IMR-90 (cell line): Measurements from ENCODE around the gene PADI2. TPM values are rescaled to one million over a fixed set of nuclear protein-coding genes. Genes with fewer than 3 reads are reported as not detected.

Source experiments
- ATAC-seq: fragments of 200-7000 bp; cut with Tn5 transposase; 2 replicates; pipeline ENCODE4 v1.9.1; 2020; ENCODE audit warnings: low read depth, mild to moderate bottlenecking, moderate library complexity
- BruUV-seq: library from RNA; stranded (reverse); fragments of 400-500 nt; replicated peaks from 2 replicates; lab custom pipeline; 2021; lab: Mats Ljungman, UMichigan
- CTCF ChIA-PET: fragments of 300-600 bp; formaldehyde crosslinking; extraction: SDS; loops from one replicate; lab custom pipeline; 2021; ENCODE audit warnings: antibody characterized with exemption; lab: Yijun Ruan, JAX
- POLR2A ChIA-PET: fragments of 300-600 bp; sonication (Branson Sonifier 250); formaldehyde crosslinking; loops from one replicate; lab custom pipeline; 2022; ENCODE audit warnings: antibody characterized with exemption; ENCODE audit not compliant: unreplicated experiment; lab: Charles Lee
- DNase-seq: peaks from one replicate; pipeline ENCODE4 v3.0.0; 2013
- H2AFZ ChIP-seq: replicated peaks from 2 replicates; pipeline ENCODE3; 2013; ENCODE audit warnings: low read length, mild to moderate bottlenecking; ENCODE audit not compliant: poor library complexity
- H2AK5ac ChIP-seq: 2 replicates; pipeline ENCODE4 v1.6.1; 2013; ENCODE audit warnings: low read depth, low read length, inconsistent platforms
- H2AK9ac ChIP-seq: replicated peaks from 2 replicates; pipeline ENCODE3; 2013; ENCODE audit warnings: mild to moderate bottlenecking, low read depth, low read length, moderate library complexity; ENCODE audit not compliant: poor library complexity
- H2BK120ac ChIP-seq: 2 replicates; pipeline ENCODE4 v1.6.1; 2013; ENCODE audit warnings: low read depth, low read length, inconsistent platforms
- H2BK15ac ChIP-seq: 3 replicates; pipeline ENCODE4 v1.6.1; 2013; ENCODE audit warnings: low read depth, low read length, inconsistent platforms
- H2BK20ac ChIP-seq: 2 replicates; pipeline ENCODE4 v1.6.1; 2013; ENCODE audit warnings: low read depth, mild to moderate bottlenecking, inconsistent platforms, low read length, moderate library complexity
- H2BK5ac ChIP-seq: 2 replicates; pipeline ENCODE4 v1.6.1; 2013; ENCODE audit warnings: mild to moderate bottlenecking, low read depth, low read length, inconsistent platforms; ENCODE audit not compliant: poor library complexity, severe bottlenecking
- H3K14ac ChIP-seq: replicated peaks from 2 replicates; pipeline ENCODE4 v1.6.1; 2013; ENCODE audit warnings: low read depth, low read length, inconsistent platforms
- H3K18ac ChIP-seq: 2 replicates; pipeline ENCODE4 v1.6.1; 2013; ENCODE audit warnings: low read depth, low read length, control low read depth
- H3K23ac ChIP-seq: 2 replicates; pipeline ENCODE4 v1.6.1; 2013; ENCODE audit warnings: low read depth, low read length, inconsistent platforms
- H3K27ac ChIP-seq: 2 replicates; pipeline ENCODE4 v1.5.1; 2013; ENCODE audit warnings: mild to moderate bottlenecking, control low read depth, low read length; ENCODE audit not compliant: insufficient read depth
- H3K27me3 ChIP-seq: 2 replicates; pipeline ENCODE4 v1.6.1; 2013; ENCODE audit warnings: low read length; ENCODE audit not compliant: control insufficient read depth, insufficient read depth
- H3K36me3 ChIP-seq: 2 replicates; pipeline ENCODE4 v1.6.1; 2013; ENCODE audit warnings: low read length, mixed read lengths; ENCODE audit not compliant: control insufficient read depth, insufficient read depth
- H3K4ac ChIP-seq: 2 replicates; pipeline ENCODE4 v1.6.1; 2013; ENCODE audit warnings: low read depth, low read length, inconsistent platforms
- H3K4me1 ChIP-seq: 2 replicates; pipeline ENCODE4 v1.6.1; 2013; ENCODE audit warnings: low read length, mixed read lengths; ENCODE audit not compliant: control insufficient read depth, insufficient read depth
- H3K4me2 ChIP-seq: 2 replicates; pipeline ENCODE4 v1.6.1; 2013; ENCODE audit warnings: low read depth, mild to moderate bottlenecking, control low read depth, low read length, moderate library complexity
- H3K4me3 ChIP-seq: 2 replicates; pipeline ENCODE4 v1.5.1; 2013; ENCODE audit warnings: low read depth, mild to moderate bottlenecking, control low read depth, low read length, moderate library complexity; ENCODE audit not compliant: insufficient read depth
- H3K56ac ChIP-seq: 2 replicates; pipeline ENCODE4 v1.6.1; 2013; ENCODE audit warnings: low read length, inconsistent platforms; ENCODE audit not compliant: insufficient read depth; ENCODE audit errors: extremely low read depth
- H3K79me1 ChIP-seq, 2 experiments: 2 replicates each; pipeline ENCODE4 v1.6.1; 2013; ENCODE audit warnings: low read length in 2 of 2, inconsistent platforms in 1 of 2, low read depth in 1 of 2
- H3K9ac ChIP-seq: 2 replicates; pipeline ENCODE4 v1.6.1; 2013; ENCODE audit warnings: low read depth, low read length, control low read depth
- H3K9me1 ChIP-seq: 2 replicates; pipeline ENCODE4 v1.6.1; 2013; ENCODE audit warnings: low read length, inconsistent platforms; ENCODE audit not compliant: insufficient read depth
- H3K9me3 ChIP-seq: 2 replicates; pipeline ENCODE4 v1.6.1; 2013; ENCODE audit warnings: low read length; ENCODE audit not compliant: control insufficient read depth, insufficient read depth
- H4K20me1 ChIP-seq: 2 replicates; pipeline ENCODE4 v1.6.1; 2013; ENCODE audit warnings: low read length, inconsistent platforms; ENCODE audit not compliant: insufficient read depth
- H4K5ac ChIP-seq: 2 replicates; pipeline ENCODE4 v1.6.1; 2013; ENCODE audit warnings: mild to moderate bottlenecking, low read depth, low read length, control low read depth
- H4K8ac ChIP-seq, 2 experiments: 2 replicates each; pipeline ENCODE4 v1.6.1; 2013; ENCODE audit warnings: low read depth in 2 of 2, low read length in 2 of 2, control low read depth in 1 of 2, inconsistent platforms in 1 of 2
- H4K91ac ChIP-seq: 2 replicates; pipeline ENCODE4 v1.6.1; 2013; ENCODE audit warnings: low read depth, low read length, inconsistent platforms; ENCODE audit not compliant: insufficient read depth
- BHLHE40 ChIP-seq: fragments of 150-350 bp; IDR thresholded peaks from 2 replicates; pipeline ENCODE4 v1.6.1; 2016; ENCODE audit warnings: mild to moderate bottlenecking, low read depth, low read length
- CEBPB ChIP-seq: IDR thresholded peaks from 2 replicates; pipeline ENCODE4 v1.6.1; 2012; ENCODE audit warnings: low read depth, low read length, improper control_type of control experiment
- CHD1 ChIP-seq: IDR thresholded peaks from 2 replicates; pipeline ENCODE4 v1.6.1; 2012; ENCODE audit warnings: low read depth, low read length, improper control_type of control experiment
- FOS ChIP-seq: fragments of 150-350 bp; IDR thresholded peaks from 2 replicates; pipeline ENCODE4 v1.6.1; 2016; ENCODE audit warnings: low read depth, low read length
- MAFK ChIP-seq: IDR thresholded peaks from 2 replicates; pipeline ENCODE4 v1.6.1; 2012; ENCODE audit warnings: low read depth, low read length, improper control_type of control experiment
- MAZ ChIP-seq: IDR thresholded peaks from 2 replicates; pipeline ENCODE4 v1.6.1; 2012; ENCODE audit warnings: low read depth, mild to moderate bottlenecking, low read length, improper control_type of control experiment, moderate library complexity, borderline replicate concordance
- MXI1 ChIP-seq: IDR thresholded peaks from 2 replicates; pipeline ENCODE4 v1.6.1; 2012; ENCODE audit warnings: low read depth, mild to moderate bottlenecking, low read length, moderate library complexity, borderline replicate concordance
- NFE2L2 ChIP-seq: fragments of 150-350 bp; IDR thresholded peaks from 2 replicates; pipeline ENCODE4 v1.6.1; 2016; ENCODE audit warnings: low read depth, mild to moderate bottlenecking, low read length
- POLR2A ChIP-seq: IDR thresholded peaks from 2 replicates; pipeline ENCODE4 v1.6.1; 2012; ENCODE audit warnings: mild to moderate bottlenecking, low read depth, low read length
- RAD21 ChIP-seq: IDR thresholded peaks from 2 replicates; pipeline ENCODE4 v1.6.1; 2012; ENCODE audit warnings: low read length, improper control_type of control experiment
- RCOR1 ChIP-seq: IDR thresholded peaks from 2 replicates; pipeline ENCODE4 v1.6.1; 2012; ENCODE audit warnings: mild to moderate bottlenecking, low read length, improper control_type of control experiment; ENCODE audit not compliant: insufficient replicate concordance
- RFX5 ChIP-seq: IDR thresholded peaks from 2 replicates; pipeline ENCODE4 v1.8.0; 2012; ENCODE audit warnings: low read depth, mild to moderate bottlenecking, low read length, moderate library complexity
- SMC3 ChIP-seq: fragments of 150-350 bp; IDR thresholded peaks from 2 replicates; pipeline ENCODE4 v1.6.1; 2016; ENCODE audit warnings: low read depth, mild to moderate bottlenecking, antibody characterized with exemption, low read length, moderate library complexity
- WGBS, 2 experiments: methylation state at CpG; one replicate each; pipeline versions ENCODE4 v1.1.5 to v1.1.7; 2013; ENCODE audit warnings: missing lambda C conversion rate in 2 of 2; ENCODE audit not compliant: insufficient read length in 1 of 2; ENCODE audit errors: extremely low coverage in 2 of 2; 5-methylcytosine and 5-hydroxymethylcytosine counted together
- dilution Hi-C: fragments of 300-500 bp; cut with HindIII; formaldehyde crosslinking; loops from one replicate; pipeline ENCODE4 v1.14.3; 2018; ENCODE audit warnings: low sequenced_read_pairs; ENCODE audit not compliant: unreplicated experiment
- in situ Hi-C: fragments of 300-500 bp; cut with MboI; formaldehyde crosslinking; loops from 3 replicates; pipeline ENCODE4 v1.14.3; 2019; ENCODE audit warnings: low sequenced_read_pairs, inconsistent platforms, mixed read lengths
- intact Hi-C: fragments of 100-400 bp; cut with micrococcal nuclease; formaldehyde crosslinking; loops from 2 replicates; pipeline ENCODE4 v1.10.0; 2022
- polyA plus RNA-seq, 3 experiments: library from polyadenylated mRNA; depleted of rRNA; stranded (reverse); fragments of >200 nt; gene quantifications; 2 replicates each; pipeline ENCODE4 v1.2.3, GENCODE V29; 2012; ENCODE audit warnings: low replicate concordance in 1 of 3
- total RNA-seq: library from RNA; depleted of rRNA; stranded (reverse); fragments of >200 nt; gene quantifications from 2 replicates; pipeline ENCODE4 v1.2.3, GENCODE V29; 2012
- TF ChIP-seq, protein P1 (sequence below): fragments of 150-350 bp; IDR thresholded peaks from 2 replicates; pipeline ENCODE4 v1.6.1; 2017; ENCODE audit warnings: mild to moderate bottlenecking, antibody characterized with exemption, low read length, low read depth
- TF ChIP-seq, protein P2 (sequence below): conservative IDR thresholded peaks from 2 replicates; pipeline ENCODE4 v1.5.1; 2012; ENCODE audit warnings: mild to moderate bottlenecking, low read depth, low read length, improper control_type of control experiment
- TF ChIP-seq, protein P3 (sequence below): fragments of 150-350 bp; IDR thresholded peaks from 2 replicates; pipeline ENCODE4 v1.6.1; 2016; ENCODE audit warnings: low read depth, mild to moderate bottlenecking, low read length, moderate library complexity, borderline replicate concordance

The PADI2 gene
- total and polyA plus RNA-seq, 2 of the 4 experiments (the other 2 are of a cell fraction), result not detected

DNA sequence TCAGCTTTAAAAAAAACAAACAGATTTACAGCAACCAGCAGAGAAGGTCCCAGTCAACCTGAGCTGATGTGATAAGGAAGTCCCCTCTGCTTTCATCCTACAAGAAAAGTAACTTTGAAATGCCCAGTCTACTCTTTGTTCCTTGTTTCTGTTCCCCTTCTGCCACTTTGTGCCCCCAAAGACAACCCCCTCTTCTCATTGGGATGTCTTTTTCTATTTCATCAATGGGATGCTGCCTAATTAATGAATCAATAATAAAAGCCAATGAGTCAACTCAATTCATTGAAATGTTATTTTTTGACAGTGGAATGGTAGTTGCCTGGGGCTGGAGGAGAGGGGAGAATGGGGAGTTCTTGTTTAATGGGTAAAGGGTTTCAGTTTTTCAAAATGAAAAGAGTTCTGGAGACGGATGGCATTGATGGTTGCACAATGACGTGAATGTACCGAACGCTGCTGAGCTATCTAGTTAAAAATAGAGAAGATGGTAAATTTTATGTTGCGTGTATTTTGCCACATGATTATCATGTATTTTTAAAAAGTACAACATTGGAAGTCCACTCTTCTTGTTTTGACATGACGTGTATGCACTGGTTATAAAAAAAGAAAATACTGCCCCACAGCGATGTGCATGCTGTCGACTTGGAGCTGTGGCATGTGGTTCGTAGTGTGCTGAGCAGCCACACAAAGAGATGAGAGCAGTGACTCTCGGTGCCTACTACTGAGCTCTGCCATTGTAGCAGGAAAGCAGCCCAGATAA is 22.4 kb upstream of the PADI2 start:
- CTCF ChIA-PET, result no interaction called here
- BruUV-seq, result no TSS peak

More for the DNA sequence above, 22.4 kb upstream of the PADI2 start:
- H3K9me3 ChIP-seq, result no peaks in the 10 kb centered on the region; the same call in 1 of the 2 replicates
- H2AK9ac ChIP-seq, result no peak overlapping the region
- TF ChIP-seq, protein P1, sequence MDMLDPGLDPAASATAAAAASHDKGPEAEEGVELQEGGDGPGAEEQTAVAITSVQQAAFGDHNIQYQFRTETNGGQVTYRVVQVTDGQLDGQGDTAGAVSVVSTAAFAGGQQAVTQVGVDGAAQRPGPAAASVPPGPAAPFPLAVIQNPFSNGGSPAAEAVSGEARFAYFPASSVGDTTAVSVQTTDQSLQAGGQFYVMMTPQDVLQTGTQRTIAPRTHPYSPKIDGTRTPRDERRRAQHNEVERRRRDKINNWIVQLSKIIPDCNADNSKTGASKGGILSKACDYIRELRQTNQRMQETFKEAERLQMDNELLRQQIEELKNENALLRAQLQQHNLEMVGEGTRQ, result no peak
- TF ChIP-seq MAFK (no peak), NFE2L2 (no peak), RCOR1 (no peak), CEBPB (no peak), FOS (no peak), MXI1 (no peak), RAD21 (no peak), BHLHE40 (no peak), POLR2A (no peak), SMC3 (no peak), RFX5 (no peak), CHD1 (no peak), MAZ (no peak)
- TF ChIP-seq, protein P2, sequence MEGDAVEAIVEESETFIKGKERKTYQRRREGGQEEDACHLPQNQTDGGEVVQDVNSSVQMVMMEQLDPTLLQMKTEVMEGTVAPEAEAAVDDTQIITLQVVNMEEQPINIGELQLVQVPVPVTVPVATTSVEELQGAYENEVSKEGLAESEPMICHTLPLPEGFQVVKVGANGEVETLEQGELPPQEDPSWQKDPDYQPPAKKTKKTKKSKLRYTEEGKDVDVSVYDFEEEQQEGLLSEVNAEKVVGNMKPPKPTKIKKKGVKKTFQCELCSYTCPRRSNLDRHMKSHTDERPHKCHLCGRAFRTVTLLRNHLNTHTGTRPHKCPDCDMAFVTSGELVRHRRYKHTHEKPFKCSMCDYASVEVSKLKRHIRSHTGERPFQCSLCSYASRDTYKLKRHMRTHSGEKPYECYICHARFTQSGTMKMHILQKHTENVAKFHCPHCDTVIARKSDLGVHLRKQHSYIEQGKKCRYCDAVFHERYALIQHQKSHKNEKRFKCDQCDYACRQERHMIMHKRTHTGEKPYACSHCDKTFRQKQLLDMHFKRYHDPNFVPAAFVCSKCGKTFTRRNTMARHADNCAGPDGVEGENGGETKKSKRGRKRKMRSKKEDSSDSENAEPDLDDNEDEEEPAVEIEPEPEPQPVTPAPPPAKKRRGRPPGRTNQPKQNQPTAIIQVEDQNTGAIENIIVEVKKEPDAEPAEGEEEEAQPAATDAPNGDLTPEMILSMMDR, result no peak
- TF ChIP-seq, protein P3, sequence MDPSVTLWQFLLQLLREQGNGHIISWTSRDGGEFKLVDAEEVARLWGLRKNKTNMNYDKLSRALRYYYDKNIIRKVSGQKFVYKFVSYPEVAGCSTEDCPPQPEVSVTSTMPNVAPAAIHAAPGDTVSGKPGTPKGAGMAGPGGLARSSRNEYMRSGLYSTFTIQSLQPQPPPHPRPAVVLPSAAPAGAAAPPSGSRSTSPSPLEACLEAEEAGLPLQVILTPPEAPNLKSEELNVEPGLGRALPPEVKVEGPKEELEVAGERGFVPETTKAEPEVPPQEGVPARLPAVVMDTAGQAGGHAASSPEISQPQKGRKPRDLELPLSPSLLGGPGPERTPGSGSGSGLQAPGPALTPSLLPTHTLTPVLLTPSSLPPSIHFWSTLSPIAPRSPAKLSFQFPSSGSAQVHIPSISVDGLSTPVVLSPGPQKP, result no peak
- POLR2A ChIA-PET, result no interaction called here
- peaks cover 10% of the 10 kb centered on the region for H3K27me3 ChIP-seq
- WGBS, 2 experiments, result no CpG with 5 or more reads among the region's 10 CpGs
- no peak overlapping the region for H2AFZ ChIP-seq
- H3K4ac ChIP-seq, result no peak overlapping the region
- no peaks in the 10 kb centered on the region for H3K36me3 ChIP-seq
- dilution Hi-C loops (no loop called here), intact Hi-C loops (no loop called here), in situ Hi-C loops (no loop called here)
- H2BK120ac ChIP-seq, result no peak overlapping the region
- H3K9ac ChIP-seq, result no peak overlapping the region
- H3K18ac ChIP-seq, result no peak overlapping the region
- H3K27ac ChIP-seq, result no peak overlapping the region
- no peaks in the 10 kb centered on the region for H3K4me1 ChIP-seq
- H4K91ac ChIP-seq, result no peak overlapping the region
- H4K20me1 ChIP-seq, result no peaks in the 10 kb centered on the region
- H4K5ac ChIP-seq, result no peak overlapping the region
- H3K9me1 ChIP-seq, result no peaks in the 10 kb centered on the region
- no peaks in the 10 kb centered on the region for H3K79me1 ChIP-seq
- no peak overlapping the region for H4K8ac ChIP-seq
- ATAC-seq (no peak), DNase-seq (no peak)
- H3K4me2 ChIP-seq, result no peak overlapping the region
- no peak overlapping the region for H2BK15ac ChIP-seq
- H3K4me3 ChIP-seq, result no peak overlapping the region
- no peak overlapping the region for H2AK5ac ChIP-seq
- H3K14ac ChIP-seq, result no peak overlapping the region
- no peak overlapping the region for H3K56ac ChIP-seq
- no peak overlapping the region for H2BK5ac ChIP-seq
- H3K23ac ChIP-seq, result no peak overlapping the region
- H2BK20ac ChIP-seq, result no peak overlapping the region
